ENCODE results near the gene LDLRAD3. TPM values are rescaled to one million over a fixed set of nuclear protein-coding genes. Genes with fewer than 3 reads are reported as not detected.

LDLRAD3 gene
- total RNA-seq, 1 experiment from 2014 or later: 19.0 TPM

DNA sequence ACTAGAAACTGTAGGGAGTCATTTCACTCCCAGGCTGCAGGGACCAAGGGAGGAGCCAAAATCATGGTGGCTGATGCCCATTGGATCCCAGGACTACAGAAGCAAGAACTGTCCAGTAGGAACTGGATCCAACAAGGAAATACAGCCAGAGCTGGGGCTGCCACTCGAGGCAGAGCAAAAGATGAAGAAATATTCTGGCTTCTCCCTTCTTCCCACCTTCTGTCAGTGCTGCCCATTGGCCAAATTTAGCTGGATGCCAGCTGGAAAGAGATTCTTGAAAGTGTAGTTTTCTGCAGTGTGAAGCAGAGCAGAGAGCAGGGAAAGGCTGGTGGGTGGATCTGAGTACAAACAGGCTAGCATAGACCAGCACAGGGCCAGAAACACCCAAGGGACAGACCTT, 299.8 kb downstream of the LDLRAD3 start:
- no TSS peak for BruUV-seq (replicated peaks)
- TF ChIP-seq ZNF274 (IDR thresholded peaks at IDR 0.05; ENCODE audit: low read depth, low read length): no peak
- no peak for TF ChIP-seq POLR2AphosphoS5 (IDR thresholded peaks at IDR 0.05; ENCODE audit: low read depth, low read length)
- Histone ChIP-seq H3K4me1 (ENCODE audit: control insufficient read depth in 1 of 2, insufficient read depth in 2 of 2, low read length in 2 of 2) (no peaks in the 10 kb centered on the region), H4K20me1 (ENCODE audit: insufficient read depth) (no peaks in the 10 kb centered on the region), H3K36me3 (ENCODE audit: control insufficient read depth in 1 of 2, insufficient read depth in 2 of 2, low read length in 2 of 2) (no peaks in the 10 kb centered on the region), H3K79me2 (ENCODE audit: insufficient read depth, low read length) (no peaks in the 10 kb centered on the region), H3K4me2 (ENCODE audit: low read length) (no peak overlapping the region), H3K9ac (ENCODE audit: low read length) (no peak overlapping the region), H3K27ac (ENCODE audit: low read depth, low read length) (no peak overlapping the region), H3K4me3 (replicated peaks in 1 of 2; ENCODE audit: low read depth in 1 of 2, low read length in 2 of 2) (no peak overlapping the region), H2AFZ (ENCODE audit: low read depth, low read length, poor library complexity, severe bottlenecking) (no peak overlapping the region), H3K27me3 (ENCODE audit: insufficient read depth, low read length) (no peaks in the 10 kb centered on the region), H3K9me2 (ENCODE audit: insufficient read depth) (no peaks in the 10 kb centered on the region), H3K9me3 (ENCODE audit: control insufficient read depth in 1 of 2, insufficient read depth in 1 of 2, low read depth in 1 of 2, low read length in 2 of 2) (no peaks in the 10 kb centered on the region)
- ChIA-PET POLR2A (no interaction called here), CTCF (no interaction called here), RAD21 (ENCODE audit: low non-redundant PET in 1 of 2, low total read pairs in 2 of 2, uncharacterized antibody in 2 of 2, unreplicated experiment in 2 of 2) (no interaction called here)
- intact Hi-C loops (cut with micrococcal nuclease): no loop called here
- no peak for ATAC-seq
- no peak for DNase-seq (ENCODE audit: low read depth, low spot score)

DNA sequence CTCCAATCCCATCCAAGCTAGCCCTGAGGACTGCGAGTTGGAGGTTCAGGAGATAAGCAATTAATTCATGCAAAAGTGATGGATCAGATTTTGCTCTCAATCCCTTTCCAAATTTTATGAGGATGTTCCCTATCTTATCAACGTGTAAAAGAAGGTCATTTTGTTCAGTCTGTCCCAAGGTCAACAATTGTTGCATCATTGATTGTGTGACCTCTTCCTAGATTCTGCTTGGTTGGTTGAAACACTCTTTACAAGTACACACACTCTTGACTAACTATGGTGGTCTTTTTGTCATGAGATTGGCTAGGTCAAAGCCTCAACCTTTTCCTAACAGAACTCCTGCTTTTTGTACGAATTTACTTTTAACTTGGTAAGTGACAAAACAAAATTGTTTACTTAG, 303.6 kb downstream of the LDLRAD3 start:
- Histone ChIP-seq H3K36me3 (ENCODE audit: control insufficient read depth in 1 of 2, insufficient read depth in 2 of 2, low read length in 2 of 2) (no peaks in the 10 kb centered on the region), H3K9ac (ENCODE audit: low read length) (no peak overlapping the region), H3K9me2 (ENCODE audit: insufficient read depth) (no peaks in the 10 kb centered on the region; the same call in 1 of the 2 replicates), H3K4me1 (ENCODE audit: control insufficient read depth in 1 of 2, insufficient read depth in 2 of 2, low read length in 2 of 2) (no peaks in the 10 kb centered on the region), H4K20me1 (ENCODE audit: insufficient read depth) (no peaks in the 10 kb centered on the region), H3K27me3 (ENCODE audit: insufficient read depth, low read length) (no peaks in the 10 kb centered on the region), H3K9me3 (ENCODE audit: control insufficient read depth in 1 of 2, insufficient read depth in 1 of 2, low read depth in 1 of 2, low read length in 2 of 2) (no peaks in the 10 kb centered on the region), H3K79me2 (ENCODE audit: insufficient read depth, low read length) (no peaks in the 10 kb centered on the region), H3K4me2 (ENCODE audit: low read length) (no peak overlapping the region), H3K27ac (ENCODE audit: low read depth, low read length) (no peak overlapping the region), H3K4me3 (replicated peaks in 1 of 2; ENCODE audit: low read depth in 1 of 2, low read length in 2 of 2) (no peak overlapping the region), H2AFZ (ENCODE audit: low read depth, low read length, poor library complexity, severe bottlenecking) (no peak overlapping the region)
- ChIA-PET POLR2A (no interaction called here), RAD21 (ENCODE audit: low non-redundant PET in 1 of 2, low total read pairs in 2 of 2, uncharacterized antibody in 2 of 2, unreplicated experiment in 2 of 2) (no interaction called here), CTCF (no interaction called here)
- ATAC-seq (no peak), DNase-seq (ENCODE audit: low read depth, low spot score) (no peak)
- TF ChIP-seq CTCF (IDR thresholded peaks at IDR 0.05 in 2 of 3, conservative IDR thresholded peaks at IDR 0.05 in 1 of 3; ENCODE audit: borderline replicate concordance in 1 of 3, insufficient read depth in 1 of 3, low read depth in 2 of 3, low read length in 2 of 3) (no peak), RAD21 (IDR thresholded peaks at IDR 0.05; ENCODE audit: low read depth) (no peak), REST (IDR thresholded peaks at IDR 0.05; ENCODE audit: low read depth) (no peak), ELF1 (IDR thresholded peaks at IDR 0.05; ENCODE audit: borderline replicate concordance, low read depth) (no peak), CBX3 (IDR thresholded peaks at IDR 0.05; ENCODE audit: low read depth) (no peak), TCF7L2 (IDR thresholded peaks at IDR 0.05; ENCODE audit: borderline replicate concordance, extremely low read depth, insufficient read depth, insufficient read length) (no peak), CEBPB (IDR thresholded peaks at IDR 0.05; ENCODE audit: low read depth) (no peak), POLR2A (IDR thresholded peaks at IDR 0.05; ENCODE audit: borderline replicate concordance, extremely low read depth, insufficient read depth, insufficient read length) (no peak), ZBTB33 (IDR thresholded peaks at IDR 0.05; ENCODE audit: extremely low read depth, insufficient replicate concordance, low read length) (no peak)
- TF ChIP-seq, protein P1, sequence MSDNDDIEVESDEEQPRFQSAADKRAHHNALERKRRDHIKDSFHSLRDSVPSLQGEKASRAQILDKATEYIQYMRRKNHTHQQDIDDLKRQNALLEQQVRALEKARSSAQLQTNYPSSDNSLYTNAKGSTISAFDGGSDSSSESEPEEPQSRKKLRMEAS (IDR thresholded peaks at IDR 0.05): no peak
- intact Hi-C loops (cut with micrococcal nuclease): no loop called here
- no TSS peak for BruUV-seq (replicated peaks)
